WTC11 (cell line): ENCODE results near the gene STAP2. TPM values are rescaled to one million over a fixed set of nuclear protein-coding genes. Genes with fewer than 3 reads are reported as not detected.

ENCODE experiments used
- ATAC-seq: fragments of 200-7000 bp; cut with Tn5 transposase; 2 replicates; pipeline ENCODE4 v1.10.0; 2021; ENCODE audit warnings: mild to moderate bottlenecking, moderate library complexity
- CTCF ChIA-PET: fragments of 300-600 bp; sonication (Branson Sonifier 250); formaldehyde crosslinking; loops from one replicate; lab custom pipeline; 2021; ENCODE audit warnings: antibody characterized with exemption; lab: Charles Lee
- POLR2A ChIA-PET: fragments of 350-600 bp; sonication (Branson Sonifier 250); formaldehyde crosslinking; loops from one replicate; lab custom pipeline; 2021; ENCODE audit warnings: antibody characterized with exemption; lab: Charles Lee
- DNase-seq: peaks from one replicate; pipeline ENCODE4 v3.0.0; 2021; ENCODE audit warnings: low spot score
- H3K27ac Mint-ChIP-seq: 2 replicates; pipeline ENCODE4 v1.8.0; 2021; ENCODE audit warnings: mixed read lengths
- H3K27me3 Mint-ChIP-seq: 2 replicates; pipeline ENCODE4 v1.8.0; 2021; ENCODE audit warnings: low read depth, mild to moderate bottlenecking, moderate library complexity, mixed read lengths
- H3K36me3 Mint-ChIP-seq: 2 replicates; pipeline ENCODE4 v1.8.0; 2021; ENCODE audit warnings: mixed read lengths
- H3K4me1 Mint-ChIP-seq: 2 replicates; pipeline ENCODE4 v1.8.0; 2022; ENCODE audit warnings: mixed read lengths
- H3K4me3 Mint-ChIP-seq: 2 replicates; pipeline ENCODE4 v1.8.0; 2021; ENCODE audit warnings: mild to moderate bottlenecking, moderate library complexity, mixed read lengths
- H3K9me3 Mint-ChIP-seq: 2 replicates; pipeline ENCODE4 v1.8.0; 2021; ENCODE audit warnings: mixed read lengths
- FOXJ3 ChIP-seq: sonication (generic); formaldehyde crosslinking; IDR thresholded peaks from 2 replicates; pipeline ENCODE4 v1.9.0; 2021; ENCODE audit warnings: missing genetic modification reagents, mild to moderate bottlenecking, borderline replicate concordance
- JAZF1 ChIP-seq: fragments of 250-450 bp; sonication (Bioruptor Pico); IDR thresholded peaks from 2 replicates; pipeline ENCODE4 v1.9.0; 2021; ENCODE audit warnings: moderate library complexity, mild to moderate bottlenecking, inconsistent platforms
- SMAD4 ChIP-seq: sonication (generic); formaldehyde crosslinking; IDR thresholded peaks from 2 replicates; pipeline ENCODE4 v1.8.0; 2022; ENCODE audit warnings: mild to moderate bottlenecking, missing genetic modification reagents
- SOX15 ChIP-seq: fragments of 250-450 bp; sonication (Bioruptor Pico); IDR thresholded peaks from 2 replicates; pipeline ENCODE4 v1.9.0; 2021; ENCODE audit warnings: mild to moderate bottlenecking
- ZBTB21 ChIP-seq: sonication (generic); formaldehyde crosslinking; IDR thresholded peaks from 2 replicates; pipeline ENCODE4 v1.8.1; 2023; ENCODE audit warnings: mild to moderate bottlenecking, missing genetic modification reagents, borderline replicate concordance
- ZNF263 ChIP-seq: sonication (generic); formaldehyde crosslinking; IDR thresholded peaks from 2 replicates; pipeline ENCODE4 v1.8.1; 2022; ENCODE audit warnings: low read depth, mild to moderate bottlenecking, moderate library complexity, missing genetic modification reagents
- total RNA-seq: library from RNA; stranded (reverse); gene quantifications from 3 replicates; pipeline ENCODE4 v1.2.3, GENCODE V29; 2021
- TF ChIP-seq, protein P1 (sequence below): fragments of 250-450 bp; sonication (Bioruptor Pico); IDR thresholded peaks from 2 replicates; pipeline ENCODE4 v1.9.0; 2021; ENCODE audit warnings: mild to moderate bottlenecking, borderline replicate concordance
- TF ChIP-seq, protein P2 (sequence below): sonication (generic); formaldehyde crosslinking; IDR thresholded peaks from 2 replicates; pipeline ENCODE4 v1.8.0; 2023; ENCODE audit warnings: mild to moderate bottlenecking, missing genetic modification reagents
- TF ChIP-seq, protein P3 (sequence below): sonication (generic); formaldehyde crosslinking; IDR thresholded peaks from 2 replicates; pipeline ENCODE4 v1.8.0; 2023; ENCODE audit warnings: missing genetic modification reagents
- TF ChIP-seq, protein P4 (sequence below): sonication (generic); formaldehyde crosslinking; IDR thresholded peaks from 2 replicates; pipeline ENCODE4 v1.8.0; 2022; ENCODE audit warnings: mild to moderate bottlenecking, missing genetic modification reagents
- TF ChIP-seq, protein P5 (sequence below): sonication (generic); formaldehyde crosslinking; IDR thresholded peaks from 2 replicates; pipeline ENCODE4 v1.8.1; 2022; ENCODE audit warnings: low read depth, missing genetic modification reagents, borderline replicate concordance

The STAP2 gene
- total RNA-seq, 1 experiment from 2014 or later = 18.2 TPM

DNA sequence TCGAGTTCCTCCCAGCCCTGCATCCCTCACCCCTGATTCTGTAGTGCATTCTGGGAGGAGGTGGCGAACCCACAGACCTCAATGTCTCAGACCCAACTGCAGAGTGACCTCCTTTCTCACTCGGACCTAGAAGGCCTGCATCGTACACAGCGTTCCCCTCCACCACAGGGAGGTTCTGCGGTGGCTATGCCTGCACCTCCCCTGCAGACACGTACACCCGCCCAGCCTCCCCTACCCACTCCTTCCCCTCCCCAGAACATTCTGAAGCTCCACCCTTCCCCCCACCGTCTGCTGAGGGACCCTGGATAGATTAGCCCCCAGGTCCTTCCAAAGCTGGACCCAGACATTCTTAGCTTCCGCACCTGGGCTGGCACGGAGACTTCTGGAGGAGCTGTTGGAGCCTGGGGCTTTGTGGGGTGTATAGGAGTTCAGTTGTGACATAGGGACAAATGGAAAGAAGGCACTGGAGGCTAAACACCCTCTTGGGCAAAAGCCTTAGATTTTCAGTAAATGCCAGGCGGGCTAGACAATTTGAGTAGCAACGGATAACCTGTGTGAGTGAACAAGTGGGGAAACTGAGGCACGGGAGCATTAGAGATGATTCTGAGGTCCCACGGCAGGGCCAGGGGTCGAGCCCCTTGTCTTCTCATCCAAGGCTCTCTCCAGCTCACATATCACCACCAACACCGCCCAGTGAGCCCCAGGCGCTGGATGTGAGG lies 34.6 kb downstream of the STAP2 start (continued):
- TF ChIP-seq SMAD4 (CRISPR knock-in tag) (no peak), ZNF263 (CRISPR knock-in tag) (no peak)
- TF ChIP-seq, protein P1, sequence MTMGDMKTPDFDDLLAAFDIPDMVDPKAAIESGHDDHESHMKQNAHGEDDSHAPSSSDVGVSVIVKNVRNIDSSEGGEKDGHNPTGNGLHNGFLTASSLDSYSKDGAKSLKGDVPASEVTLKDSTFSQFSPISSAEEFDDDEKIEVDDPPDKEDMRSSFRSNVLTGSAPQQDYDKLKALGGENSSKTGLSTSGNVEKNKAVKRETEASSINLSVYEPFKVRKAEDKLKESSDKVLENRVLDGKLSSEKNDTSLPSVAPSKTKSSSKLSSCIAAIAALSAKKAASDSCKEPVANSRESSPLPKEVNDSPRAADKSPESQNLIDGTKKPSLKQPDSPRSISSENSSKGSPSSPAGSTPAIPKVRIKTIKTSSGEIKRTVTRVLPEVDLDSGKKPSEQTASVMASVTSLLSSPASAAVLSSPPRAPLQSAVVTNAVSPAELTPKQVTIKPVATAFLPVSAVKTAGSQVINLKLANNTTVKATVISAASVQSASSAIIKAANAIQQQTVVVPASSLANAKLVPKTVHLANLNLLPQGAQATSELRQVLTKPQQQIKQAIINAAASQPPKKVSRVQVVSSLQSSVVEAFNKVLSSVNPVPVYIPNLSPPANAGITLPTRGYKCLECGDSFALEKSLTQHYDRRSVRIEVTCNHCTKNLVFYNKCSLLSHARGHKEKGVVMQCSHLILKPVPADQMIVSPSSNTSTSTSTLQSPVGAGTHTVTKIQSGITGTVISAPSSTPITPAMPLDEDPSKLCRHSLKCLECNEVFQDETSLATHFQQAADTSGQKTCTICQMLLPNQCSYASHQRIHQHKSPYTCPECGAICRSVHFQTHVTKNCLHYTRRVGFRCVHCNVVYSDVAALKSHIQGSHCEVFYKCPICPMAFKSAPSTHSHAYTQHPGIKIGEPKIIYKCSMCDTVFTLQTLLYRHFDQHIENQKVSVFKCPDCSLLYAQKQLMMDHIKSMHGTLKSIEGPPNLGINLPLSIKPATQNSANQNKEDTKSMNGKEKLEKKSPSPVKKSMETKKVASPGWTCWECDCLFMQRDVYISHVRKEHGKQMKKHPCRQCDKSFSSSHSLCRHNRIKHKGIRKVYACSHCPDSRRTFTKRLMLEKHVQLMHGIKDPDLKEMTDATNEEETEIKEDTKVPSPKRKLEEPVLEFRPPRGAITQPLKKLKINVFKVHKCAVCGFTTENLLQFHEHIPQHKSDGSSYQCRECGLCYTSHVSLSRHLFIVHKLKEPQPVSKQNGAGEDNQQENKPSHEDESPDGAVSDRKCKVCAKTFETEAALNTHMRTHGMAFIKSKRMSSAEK (CRISPR knock-in tag) = no peak
- TF ChIP-seq, protein P2, sequence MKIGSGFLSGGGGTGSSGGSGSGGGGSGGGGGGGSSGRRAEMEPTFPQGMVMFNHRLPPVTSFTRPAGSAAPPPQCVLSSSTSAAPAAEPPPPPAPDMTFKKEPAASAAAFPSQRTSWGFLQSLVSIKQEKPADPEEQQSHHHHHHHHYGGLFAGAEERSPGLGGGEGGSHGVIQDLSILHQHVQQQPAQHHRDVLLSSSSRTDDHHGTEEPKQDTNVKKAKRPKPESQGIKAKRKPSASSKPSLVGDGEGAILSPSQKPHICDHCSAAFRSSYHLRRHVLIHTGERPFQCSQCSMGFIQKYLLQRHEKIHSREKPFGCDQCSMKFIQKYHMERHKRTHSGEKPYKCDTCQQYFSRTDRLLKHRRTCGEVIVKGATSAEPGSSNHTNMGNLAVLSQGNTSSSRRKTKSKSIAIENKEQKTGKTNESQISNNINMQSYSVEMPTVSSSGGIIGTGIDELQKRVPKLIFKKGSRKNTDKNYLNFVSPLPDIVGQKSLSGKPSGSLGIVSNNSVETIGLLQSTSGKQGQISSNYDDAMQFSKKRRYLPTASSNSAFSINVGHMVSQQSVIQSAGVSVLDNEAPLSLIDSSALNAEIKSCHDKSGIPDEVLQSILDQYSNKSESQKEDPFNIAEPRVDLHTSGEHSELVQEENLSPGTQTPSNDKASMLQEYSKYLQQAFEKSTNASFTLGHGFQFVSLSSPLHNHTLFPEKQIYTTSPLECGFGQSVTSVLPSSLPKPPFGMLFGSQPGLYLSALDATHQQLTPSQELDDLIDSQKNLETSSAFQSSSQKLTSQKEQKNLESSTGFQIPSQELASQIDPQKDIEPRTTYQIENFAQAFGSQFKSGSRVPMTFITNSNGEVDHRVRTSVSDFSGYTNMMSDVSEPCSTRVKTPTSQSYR = no peak
- TF ChIP-seq, protein P3, sequence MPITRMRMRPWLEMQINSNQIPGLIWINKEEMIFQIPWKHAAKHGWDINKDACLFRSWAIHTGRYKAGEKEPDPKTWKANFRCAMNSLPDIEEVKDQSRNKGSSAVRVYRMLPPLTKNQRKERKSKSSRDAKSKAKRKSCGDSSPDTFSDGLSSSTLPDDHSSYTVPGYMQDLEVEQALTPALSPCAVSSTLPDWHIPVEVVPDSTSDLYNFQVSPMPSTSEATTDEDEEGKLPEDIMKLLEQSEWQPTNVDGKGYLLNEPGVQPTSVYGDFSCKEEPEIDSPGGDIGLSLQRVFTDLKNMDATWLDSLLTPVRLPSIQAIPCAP (CRISPR knock-in tag) = no peak

DNA sequence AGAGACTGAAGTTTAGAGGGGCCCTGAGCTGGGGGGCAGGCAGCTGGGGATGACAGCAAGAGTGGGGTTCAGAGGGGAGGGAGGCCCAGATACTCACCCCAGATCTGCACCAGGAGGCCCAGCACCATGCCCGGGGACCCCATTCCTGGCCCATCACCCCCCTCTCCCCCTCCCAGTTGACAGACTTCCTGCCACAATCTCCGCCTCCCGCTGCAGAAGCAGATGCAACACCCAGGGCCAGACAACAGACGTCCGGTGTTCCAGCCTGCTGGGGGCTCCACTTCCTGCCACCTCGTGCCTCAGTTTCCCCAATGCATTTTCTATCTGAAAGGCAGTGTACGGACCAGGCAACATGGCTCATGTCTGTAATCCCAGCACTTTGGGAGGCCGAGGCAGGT lies 36.4 kb downstream of the STAP2 start, which contains the start of gene TMIGD2:
Gene TMIGD2, minus strand, starts transcription at position 147 of the 398 bp plus-strand sequence. Its CDS starts 4 bp downstream, at position 143.
- TF ChIP-seq FOXJ3 (CRISPR knock-in tag) (no peak), SOX15 (CRISPR knock-in tag) (no peak)
- no peak for DNase-seq
- Mint-ChIP-seq H3K27me3 (peaks cover 5% of the 10 kb centered on the region), H3K36me3 (peaks cover 11% of the 10 kb centered on the region; the same call in 1 of the 2 replicates), H3K4me3 (no peak within 1 kb of the TSS), H3K9me3 (no peaks in the 10 kb centered on the region), H3K27ac (peak within 1 kb of the TSS; percentile 1; the same call in 1 of the 2 replicates), H3K4me1 (peaks cover 17% of the 10 kb centered on the region)
- ChIA-PET CTCF (interaction anchor here (2.1 to 2.5 kb wide), 2 partner anchors 35 to 50 kb away, joined by 12 to 15 read pairs; no protein-coding TSS in a partner anchor), POLR2A (no interaction called here)
- ATAC-seq = no peak

DNA sequence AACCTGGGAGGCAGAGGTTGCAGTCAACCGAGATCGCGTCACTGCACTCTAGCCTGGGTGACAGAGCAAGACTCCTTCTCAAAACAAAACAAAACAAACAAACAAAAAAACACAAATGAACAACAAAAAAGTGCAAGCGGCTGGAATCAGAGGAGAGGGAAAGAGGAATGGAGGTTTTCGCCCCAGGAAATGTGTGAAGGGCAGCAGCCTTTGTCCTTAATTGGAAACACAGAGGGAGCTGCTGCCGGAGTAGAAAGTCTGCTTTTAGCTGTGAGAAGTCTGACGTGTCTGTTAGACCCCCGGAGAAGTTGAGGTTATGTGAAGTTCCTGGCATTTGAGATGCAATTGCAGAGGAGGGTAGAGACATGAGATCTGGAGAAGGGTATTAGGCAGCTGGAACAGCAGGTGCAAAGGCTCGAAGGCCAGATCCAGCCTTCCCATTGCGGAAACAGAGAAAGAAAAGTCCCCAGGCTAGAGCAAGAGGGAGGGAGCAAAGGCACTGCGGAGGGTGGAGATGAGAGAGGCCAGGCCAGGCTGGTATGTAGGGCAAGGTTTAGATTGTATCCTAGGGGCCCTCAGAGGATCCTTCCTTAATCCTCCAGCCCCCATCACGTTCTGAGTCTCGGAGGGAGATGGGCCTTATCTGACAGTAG lies 36.9 kb downstream of the STAP2 start:
- H3K36me3 Mint-ChIP-seq = peaks cover 6% of the 10 kb centered on the region; the same call in 1 of the 2 replicates
- ChIA-PET POLR2A (interaction anchor here (0.6 kb wide), 1 partner anchor 97 kb away, joined by 3 read pairs; no protein-coding TSS in a partner anchor), CTCF (interaction anchor here (0.6 to 2.5 kb wide), 3 partner anchors 34 to 161 kb away, joined by 3 to 15 read pairs (median 12); no protein-coding TSS in a partner anchor)
- H3K4me3 Mint-ChIP-seq = no peak overlapping the region
- peaks cover 17% of the 10 kb centered on the region for H3K4me1 Mint-ChIP-seq
- H3K9me3 Mint-ChIP-seq = no peaks in the 10 kb centered on the region
- peak overlapping the region; percentile 1; the same call in 1 of the 2 replicates for H3K27ac Mint-ChIP-seq
- no peak for ATAC-seq
- peaks cover 5% of the 10 kb centered on the region for H3K27me3 Mint-ChIP-seq
- DNase-seq = no peak
- TF ChIP-seq, protein P4, sequence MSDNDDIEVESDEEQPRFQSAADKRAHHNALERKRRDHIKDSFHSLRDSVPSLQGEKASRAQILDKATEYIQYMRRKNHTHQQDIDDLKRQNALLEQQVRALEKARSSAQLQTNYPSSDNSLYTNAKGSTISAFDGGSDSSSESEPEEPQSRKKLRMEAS = no peak
- TF ChIP-seq, protein P5, sequence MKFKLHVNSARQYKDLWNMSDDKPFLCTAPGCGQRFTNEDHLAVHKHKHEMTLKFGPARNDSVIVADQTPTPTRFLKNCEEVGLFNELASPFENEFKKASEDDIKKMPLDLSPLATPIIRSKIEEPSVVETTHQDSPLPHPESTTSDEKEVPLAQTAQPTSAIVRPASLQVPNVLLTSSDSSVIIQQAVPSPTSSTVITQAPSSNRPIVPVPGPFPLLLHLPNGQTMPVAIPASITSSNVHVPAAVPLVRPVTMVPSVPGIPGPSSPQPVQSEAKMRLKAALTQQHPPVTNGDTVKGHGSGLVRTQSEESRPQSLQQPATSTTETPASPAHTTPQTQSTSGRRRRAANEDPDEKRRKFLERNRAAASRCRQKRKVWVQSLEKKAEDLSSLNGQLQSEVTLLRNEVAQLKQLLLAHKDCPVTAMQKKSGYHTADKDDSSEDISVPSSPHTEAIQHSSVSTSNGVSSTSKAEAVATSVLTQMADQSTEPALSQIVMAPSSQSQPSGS = no peak
- TF ChIP-seq JAZF1 (CRISPR knock-in tag) = no peak
- TF ChIP-seq, protein P2 = no peak
- TF ChIP-seq, protein P1 (CRISPR knock-in tag) = no peak
- TF ChIP-seq ZBTB21 (CRISPR knock-in tag) = no peak
